ENCODE measurements around the gene NAXD.
"Not testable (repeated sequence)": the region's sequence is repeated elsewhere in the genome, so short reads cannot be mapped to it uniquely, and the experiment has no call there.

Gene NAXD

DNA sequence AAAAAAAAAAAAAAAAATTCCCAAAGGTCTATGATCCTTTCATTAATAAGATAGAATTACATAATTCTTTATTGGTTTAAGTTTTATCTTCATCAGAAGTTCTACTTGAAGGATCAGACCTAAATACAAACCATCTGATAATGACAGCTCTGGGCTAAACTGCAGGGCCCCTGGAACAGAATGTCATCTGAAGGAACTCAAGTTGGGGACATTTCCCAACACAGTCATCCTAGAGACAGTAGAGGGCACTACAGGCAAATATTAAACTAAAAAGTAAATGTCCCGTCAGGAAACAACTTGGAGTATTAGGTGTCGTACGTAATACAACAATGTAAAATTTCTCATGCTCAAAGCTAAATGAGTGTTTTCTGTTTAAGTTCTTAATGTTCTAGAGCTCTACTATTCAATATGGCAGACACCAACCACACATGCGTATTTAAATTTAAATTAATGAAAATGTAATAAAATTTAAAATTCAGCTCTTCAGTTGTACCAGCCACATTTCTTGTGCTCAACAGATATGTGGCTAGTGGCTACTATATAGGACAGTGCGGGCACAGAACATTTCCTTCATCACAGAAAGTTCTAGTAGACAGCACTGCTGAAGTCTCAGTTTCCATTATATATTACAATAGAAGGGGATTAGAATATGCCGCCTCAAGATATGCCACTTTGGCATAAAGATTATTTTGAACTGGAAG, 21.8 kb upstream of the NAXD start:
- DNase-seq (ENCODE audit: low read depth in 3 of 3): no peak

DNA sequence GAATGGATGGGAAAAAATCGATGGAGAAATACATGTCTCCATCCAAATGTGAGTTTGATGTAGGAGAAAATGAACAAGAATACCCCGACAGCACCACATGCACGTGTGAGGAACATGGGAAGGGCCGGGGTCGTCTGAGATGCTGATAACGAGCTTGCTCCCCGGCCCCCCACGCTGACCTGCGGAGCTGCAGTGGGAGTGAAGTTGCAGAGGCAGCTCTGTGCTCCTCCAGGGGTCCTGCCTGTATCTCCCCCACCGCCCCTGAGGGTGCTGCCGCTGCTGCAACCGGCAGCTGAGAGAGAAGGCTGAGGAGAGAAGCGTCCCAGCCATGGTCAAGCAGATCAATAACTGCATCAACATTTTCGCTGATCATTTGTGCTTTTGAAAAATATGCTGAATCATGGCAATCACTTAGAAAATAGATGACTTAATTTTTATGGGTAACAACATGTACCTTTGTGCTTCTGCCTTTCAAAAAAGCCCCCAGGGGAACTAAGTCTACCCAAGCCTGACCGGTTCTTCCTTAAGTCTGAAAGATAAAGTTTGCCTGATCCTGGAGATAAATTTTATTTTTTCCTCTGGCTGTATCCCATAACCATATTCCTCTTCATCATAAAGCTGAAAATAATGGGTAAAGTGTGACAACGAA, 18.2 kb upstream of the NAXD start:
- DNase-seq (ENCODE audit: low read depth in 3 of 3): no peak

DNA sequence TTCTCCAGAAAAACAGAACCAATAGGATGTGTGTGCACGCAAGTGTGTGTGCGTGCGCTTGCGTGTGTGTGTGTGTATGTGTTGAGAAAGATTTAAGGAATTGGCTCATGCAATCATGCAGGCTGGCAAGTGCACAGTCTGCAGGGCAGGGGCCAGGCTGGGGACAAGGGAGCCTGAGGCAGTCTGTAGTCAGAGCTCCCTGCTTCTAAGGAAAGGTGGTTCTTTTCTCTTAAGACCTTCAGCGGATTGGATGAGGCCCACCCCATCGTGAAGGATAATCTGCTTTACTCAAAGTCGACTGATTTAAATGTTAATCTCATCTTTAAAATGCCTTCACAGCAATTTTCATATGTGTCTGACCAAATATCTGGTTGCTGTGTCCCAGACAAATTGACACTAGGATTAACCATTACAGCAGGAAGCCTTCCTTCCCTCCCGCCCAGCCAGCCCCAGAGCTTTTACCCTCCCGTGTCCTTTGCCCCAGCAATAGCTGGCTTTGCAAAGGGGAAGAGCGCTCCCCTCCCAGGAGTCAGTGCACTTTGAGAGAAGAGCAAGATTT, 15.0 kb upstream of the NAXD start:
- no peak for DNase-seq (ENCODE audit: low read depth in 3 of 3)

DNA sequence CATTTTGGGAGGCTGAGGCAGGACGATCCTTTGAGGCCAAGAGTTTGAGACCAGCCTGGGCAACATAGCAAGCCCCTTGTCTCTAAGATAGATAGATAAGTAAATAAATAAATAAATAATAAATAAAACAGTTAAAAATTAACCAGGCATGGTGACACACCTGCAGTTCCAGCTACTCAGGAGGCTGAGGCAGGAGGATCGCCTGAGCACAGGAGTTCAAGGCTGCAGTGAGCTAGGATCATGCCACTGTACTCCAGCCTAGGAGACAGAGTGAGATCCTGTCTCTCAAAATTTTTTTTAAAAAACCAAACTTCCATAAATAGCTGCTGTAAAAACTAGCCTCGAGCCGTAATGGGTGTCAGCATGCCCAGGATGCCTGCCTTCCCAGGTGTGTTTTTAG, 14.4 kb upstream of the NAXD start:
- no peak for DNase-seq (ENCODE audit: low read depth in 3 of 3)

DNA sequence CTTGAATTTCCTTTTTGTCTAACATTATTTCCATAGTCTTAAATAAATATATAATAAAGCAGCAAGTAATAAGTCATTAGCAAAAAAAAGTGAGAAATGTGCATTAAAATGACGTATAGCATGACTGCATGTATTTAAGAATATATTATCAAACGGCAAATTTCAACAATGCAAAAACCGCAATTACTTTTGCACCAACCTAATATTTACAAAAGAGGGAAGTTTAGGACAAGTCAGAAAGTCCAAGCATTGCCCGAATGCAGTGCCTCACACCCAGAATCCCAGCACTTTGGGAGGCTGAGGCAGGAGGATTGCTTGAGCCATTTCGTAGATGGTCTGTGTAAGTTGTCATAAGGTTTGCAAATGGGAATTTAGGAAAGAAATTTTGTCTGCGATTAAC, 10.2 kb upstream of the NAXD start:
- DNase-seq (ENCODE audit: low read depth in 3 of 3): no peak

DNA sequence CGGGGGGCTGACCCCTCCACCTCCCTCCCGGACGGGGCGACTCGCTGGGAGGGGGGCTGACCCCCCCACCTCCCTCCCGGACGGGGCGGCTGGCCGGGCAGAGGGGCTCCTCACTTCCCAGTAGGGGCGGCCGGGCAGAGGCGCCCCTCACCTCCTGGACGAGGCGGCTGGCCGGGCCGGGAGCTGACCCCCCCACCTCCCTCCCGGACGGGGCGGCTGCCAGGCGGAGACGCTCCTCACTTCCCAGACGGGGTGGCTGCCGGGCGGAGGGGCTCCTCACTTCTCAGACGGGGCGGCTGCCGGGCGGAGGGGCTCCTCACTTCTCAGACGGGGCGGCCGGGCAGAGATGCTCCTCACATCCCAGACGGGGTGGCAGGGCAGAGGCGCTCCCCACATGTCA, 9.1 kb upstream of the NAXD start:
- DNase-seq (ENCODE audit: low read depth in 3 of 3): not testable (repeated sequence)

DNA sequence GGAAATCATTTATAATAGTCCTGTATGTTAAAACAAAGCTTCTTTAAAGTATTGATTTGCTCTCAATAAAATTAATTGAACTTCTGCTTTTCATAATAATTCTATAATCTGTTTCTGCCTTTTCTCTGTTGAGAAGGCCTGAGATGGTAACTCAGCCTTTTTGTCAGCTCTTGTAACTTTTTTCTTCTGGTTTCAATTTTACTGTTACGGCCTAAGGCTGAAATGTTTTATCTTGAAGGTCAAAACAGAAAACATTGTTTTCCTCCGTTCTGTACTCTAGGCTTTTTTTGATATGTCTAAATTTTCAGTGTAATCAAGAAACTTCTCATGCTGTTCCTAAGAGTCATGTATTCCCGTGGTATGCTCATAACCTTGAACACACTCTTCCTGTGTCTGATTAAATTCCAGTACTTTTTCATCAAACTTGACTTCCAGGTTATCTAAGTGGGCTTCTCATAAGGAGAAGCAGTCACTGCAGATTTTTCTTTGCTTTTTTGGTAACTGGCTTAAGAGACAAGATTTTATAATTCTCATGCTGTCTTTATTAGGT, 7.6 kb upstream of the NAXD start:
- DNase-seq (ENCODE audit: low read depth in 3 of 3): no peak

DNA sequence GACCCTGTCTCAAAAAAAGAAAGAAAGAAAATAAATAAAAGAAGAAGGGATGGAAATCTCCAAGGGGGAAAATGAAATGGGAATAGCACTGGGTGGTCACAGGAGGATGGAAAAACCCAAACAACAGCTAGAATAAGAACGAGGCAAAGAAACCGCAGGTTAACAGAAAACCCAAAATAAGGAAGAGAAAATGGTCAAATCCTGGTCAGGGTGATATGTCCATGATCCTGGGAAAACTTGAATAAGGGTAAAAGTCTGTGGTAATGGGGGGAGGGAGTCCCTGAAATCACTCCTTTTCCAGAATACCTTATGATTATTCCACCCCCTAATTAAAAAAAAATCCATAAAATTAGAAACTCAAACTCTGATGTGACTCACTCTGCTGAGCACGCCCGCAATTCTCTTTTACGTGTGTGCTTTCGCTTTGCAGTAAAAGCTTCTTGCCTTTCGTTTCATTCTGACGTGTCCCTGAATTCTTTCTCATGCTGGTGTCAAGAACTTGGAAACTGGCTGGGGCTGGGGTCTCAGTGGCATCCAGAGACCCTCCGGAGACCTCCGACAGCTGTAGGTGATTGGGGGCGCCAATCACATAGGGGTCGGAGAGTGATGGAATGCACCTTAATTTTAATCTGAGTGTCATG, 4.3 kb upstream of the NAXD start:
- no peak for DNase-seq (ENCODE audit: low read depth in 3 of 3)

DNA sequence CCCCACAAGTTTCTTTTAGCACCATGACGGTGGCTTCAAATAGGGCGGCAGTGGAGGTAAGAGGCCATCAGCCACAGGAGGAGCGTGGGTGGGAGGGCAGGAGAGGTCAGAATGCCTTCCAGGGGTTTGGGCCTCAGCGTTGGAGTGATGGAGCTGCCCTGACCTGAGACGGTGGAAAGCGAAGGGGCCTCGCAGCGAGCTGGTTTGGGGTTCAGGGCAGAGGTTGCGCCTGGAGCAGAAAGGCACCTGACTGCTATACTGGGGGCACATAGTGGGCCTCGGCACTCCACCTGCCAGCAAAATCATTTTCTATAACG, 382 bp upstream of the NAXD start:
- DNase-seq (ENCODE audit: low read depth in 3 of 3): no peak

DNA sequence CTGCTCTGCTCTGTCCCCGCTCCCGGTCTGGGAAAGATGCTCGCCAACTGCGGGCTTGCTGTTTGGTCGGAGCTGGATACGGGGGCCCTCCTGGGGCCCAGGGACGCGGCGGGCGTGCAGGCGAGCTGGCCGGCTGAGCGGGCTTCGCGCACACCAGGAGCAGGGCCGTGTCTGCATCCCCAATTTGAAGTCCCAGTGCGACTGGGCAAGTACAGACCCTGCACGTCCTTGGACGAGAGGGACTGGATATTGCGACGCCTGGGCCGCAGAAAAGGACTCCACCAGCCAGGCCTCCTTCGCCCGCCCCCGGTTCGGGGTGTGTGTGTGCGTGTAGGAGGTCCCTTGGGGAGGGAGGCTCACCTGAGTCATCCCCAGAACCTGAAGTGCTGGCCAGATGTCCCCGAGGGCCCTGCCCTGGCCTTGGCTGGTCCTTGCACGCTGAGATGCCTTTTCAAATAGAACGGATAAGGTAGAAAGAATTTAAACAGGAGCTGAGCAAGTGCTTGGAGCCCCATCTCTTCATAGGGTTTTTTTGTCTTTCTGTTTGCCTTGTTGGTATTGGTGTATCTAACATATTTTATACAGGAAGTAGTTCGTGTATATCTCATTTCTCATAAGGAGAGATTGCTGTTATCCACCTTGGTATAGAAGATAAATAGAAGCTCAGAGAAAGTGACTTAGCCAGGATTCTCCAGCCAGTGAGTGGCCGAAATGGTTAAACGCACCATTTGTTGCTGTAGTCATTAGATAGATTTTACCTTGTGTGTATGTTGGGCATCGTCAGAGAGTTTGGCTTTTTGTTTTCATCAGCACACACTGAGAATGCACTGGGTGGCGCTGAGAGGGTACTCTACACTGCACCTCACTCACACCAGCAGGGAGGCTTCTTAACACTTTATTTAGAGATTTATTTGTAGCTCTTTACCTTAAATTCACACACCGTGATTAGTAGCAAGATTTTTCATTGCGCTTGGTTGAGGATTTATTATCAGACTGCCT, 1.1 kb downstream of the NAXD start:
- peak; percentile 14 to 44 (median 14) for DNase-seq (ENCODE audit: low read depth in 3 of 3)

DNA sequence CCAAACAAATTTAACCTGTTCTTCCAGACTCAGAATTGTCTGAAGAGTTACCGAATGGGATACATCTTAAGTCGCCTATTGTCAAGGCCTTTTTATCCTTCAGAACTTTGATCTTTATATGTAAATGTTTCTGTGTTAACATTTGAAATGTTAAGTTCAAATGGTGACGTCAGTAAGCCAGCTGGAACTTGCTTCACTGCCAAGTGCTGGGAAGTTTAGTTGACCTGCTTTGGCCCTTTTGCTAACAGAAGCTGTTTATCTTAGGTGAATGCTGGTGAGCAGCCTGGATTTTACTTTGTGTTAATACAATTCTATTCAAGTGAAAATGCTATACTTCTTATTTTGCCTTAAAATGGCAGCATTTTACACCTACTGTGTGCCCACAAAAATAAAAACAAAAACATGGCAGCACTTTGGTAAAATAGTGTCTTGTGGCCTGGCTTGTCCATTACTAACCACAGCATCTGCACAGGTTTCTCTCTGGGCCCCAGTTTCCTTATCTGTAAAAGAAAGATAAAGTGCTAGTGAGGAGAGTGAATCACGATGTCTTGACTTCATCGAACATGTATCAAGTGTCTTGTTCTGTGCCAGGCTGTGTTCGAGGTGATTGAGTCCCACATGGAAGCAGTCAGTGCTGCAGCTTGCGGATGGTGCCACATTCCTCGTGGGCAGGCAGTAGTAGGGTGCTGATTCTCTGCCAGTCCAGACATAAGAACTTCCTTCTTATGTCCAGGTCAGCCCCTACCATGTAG, 2.2 kb downstream of the NAXD start:
- DNase-seq (ENCODE audit: low read depth in 3 of 3): no peak

DNA sequence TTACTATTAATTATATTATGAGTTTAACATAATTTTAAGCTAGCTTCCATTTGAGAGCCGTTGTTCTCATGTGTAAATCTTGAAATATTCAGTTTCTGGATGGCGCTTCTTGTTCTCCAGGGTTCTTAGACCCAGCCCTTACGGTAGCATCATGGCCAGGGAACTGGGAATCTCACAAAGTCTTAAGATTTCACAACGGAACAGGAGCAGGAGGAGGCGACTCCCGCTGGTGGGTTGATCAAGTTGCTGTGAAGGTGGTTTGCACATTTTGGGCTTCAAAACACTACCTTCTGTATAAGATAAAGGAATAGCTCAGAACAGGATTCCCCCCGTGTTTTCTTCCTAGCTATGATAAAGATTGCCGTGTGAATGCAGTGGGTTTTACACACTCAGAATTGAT, 2.8 kb downstream of the NAXD start:
- no peak for DNase-seq (ENCODE audit: low read depth in 3 of 3)

DNA sequence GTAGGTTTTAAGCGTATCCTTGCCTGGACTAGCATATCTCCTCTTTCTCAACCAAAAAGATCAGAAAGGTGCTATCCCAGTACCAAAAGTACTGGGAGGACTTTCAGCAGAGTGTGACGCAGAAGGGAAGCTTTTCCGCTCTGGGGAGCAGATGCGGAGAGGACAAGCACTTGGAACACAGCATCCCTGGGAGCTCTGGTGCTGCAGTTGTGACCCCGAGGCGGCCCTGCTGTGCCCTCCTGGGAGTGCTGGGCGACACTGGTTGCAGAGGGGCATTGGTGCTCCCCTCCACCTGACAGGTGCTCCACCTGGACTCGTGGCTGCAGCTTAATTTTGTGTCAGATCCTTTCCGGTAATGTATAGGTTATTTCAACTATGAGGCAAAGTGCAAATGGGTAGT, 3.4 kb downstream of the NAXD start:
- DNase-seq (ENCODE audit: low read depth in 3 of 3): no peak

DNA sequence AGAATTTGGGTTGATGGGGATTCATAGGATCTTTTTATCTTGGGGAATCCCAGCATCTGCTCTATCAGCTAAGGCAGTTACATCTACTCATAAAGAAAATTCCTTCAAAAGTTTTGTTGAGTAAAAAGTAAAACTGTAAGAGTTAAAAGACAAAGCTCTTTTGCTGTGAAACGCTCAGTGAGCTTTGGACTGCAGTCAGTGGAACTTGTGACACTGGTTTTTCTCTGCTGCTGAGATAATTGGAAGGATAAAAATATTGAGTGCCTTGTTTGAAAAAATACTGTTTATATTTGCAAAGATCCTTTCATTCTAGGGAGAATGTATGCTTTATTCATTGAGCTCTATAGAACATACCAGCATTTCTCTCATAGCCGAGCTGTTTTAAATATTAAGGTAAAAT, 5.3 kb downstream of the NAXD start:
- no peak for DNase-seq (ENCODE audit: low read depth in 3 of 3)

DNA sequence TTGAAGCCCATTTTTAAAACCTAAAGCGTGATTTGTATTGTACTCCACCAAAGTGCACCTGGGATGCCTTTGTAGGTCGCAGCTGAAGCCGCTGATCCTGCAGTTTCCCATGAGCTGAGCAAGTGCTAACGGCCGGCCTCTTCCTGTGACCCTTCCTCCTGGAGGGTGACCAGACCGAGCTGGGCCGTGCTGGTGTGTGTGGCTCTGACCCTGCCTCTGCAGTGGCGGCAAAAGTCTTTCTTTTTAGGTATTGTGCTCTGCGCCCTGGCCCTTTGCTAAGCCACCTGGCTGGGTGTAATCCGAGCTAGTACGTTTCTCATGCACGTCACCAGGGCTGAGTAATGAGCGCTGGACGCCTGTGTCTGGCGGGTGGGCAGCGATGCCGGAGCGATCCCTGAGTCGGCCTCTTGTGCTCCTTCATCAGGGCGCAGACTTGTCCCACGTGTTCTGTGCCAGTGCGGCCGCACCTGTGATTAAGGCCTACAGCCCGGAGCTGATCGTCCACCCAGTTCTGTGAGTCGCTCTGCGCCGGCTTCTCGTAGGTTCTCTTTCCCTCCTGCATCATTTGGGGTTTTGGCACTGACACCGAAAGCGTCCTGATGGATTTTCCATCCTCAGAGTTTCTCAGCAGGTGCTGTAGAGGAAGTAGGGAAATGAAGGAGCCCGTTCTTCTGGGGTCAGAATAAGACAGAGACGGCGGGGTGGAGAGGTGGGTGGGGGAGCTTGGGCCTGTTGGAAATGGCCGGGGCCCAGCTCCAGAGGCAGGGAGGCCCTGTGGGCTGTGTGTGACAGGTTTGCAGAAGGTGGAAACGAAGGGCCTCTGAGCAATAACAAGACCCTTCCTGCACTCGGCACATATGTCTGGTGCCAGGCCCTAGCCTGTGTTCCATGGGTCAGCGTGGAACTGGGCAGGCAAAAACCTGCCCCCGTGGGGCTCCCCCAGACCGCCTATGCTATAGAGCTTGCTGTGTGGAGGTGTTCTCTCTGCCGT, 9.7 kb downstream of the NAXD start:
- no peak for DNase-seq (ENCODE audit: low read depth in 3 of 3)

DNA sequence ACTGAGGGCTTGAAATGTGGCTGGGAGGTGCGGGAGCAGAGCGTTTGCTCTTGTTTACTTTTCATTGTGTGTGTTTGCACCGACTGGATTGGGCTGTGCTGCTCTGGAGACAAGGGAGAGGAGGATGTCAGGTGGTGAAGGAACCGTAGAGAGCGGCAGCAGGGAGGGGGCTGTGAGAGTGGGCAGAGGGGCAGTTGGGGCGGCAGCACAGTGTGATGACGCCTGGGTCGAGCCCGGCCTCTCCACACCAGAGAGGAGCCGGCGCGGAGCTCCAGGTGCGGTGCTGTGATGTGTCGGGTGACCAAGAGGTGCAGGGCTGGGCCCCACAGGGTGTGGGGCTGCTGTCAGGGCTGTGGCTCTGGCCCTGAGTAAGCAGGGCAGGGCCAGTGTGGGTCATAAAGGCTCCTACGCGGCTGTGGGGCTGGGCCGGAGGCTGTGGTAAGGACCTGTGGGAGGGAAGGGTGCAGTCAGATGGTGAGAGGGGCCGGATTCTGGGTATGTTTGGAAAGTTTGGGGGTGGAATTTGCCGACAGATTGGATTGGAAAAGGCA, 10.5 kb downstream of the NAXD start:
- DNase-seq (ENCODE audit: low read depth in 3 of 3): no peak

DNA sequence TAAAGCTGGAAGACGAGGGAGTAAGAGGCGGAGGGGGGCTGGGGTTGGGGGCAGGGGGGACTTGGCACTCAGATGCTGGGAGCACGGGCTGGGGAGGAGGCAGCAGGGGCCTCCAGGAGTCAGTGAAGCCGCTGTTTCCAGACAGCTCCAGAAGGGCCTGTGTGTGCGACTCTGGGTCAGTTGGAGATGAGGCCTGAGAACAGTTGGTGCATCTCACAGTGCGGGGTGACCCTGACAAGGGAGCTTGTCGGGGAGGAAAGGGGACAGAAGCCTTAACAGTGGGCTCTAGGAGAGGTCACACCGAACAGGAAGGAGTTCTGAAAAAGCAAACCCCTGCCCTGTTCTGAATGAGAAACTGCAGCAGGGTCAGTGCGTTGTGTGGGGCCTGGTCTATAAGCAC, 11.2 kb downstream of the NAXD start:
- DNase-seq (ENCODE audit: low read depth in 3 of 3): no peak

DNA sequence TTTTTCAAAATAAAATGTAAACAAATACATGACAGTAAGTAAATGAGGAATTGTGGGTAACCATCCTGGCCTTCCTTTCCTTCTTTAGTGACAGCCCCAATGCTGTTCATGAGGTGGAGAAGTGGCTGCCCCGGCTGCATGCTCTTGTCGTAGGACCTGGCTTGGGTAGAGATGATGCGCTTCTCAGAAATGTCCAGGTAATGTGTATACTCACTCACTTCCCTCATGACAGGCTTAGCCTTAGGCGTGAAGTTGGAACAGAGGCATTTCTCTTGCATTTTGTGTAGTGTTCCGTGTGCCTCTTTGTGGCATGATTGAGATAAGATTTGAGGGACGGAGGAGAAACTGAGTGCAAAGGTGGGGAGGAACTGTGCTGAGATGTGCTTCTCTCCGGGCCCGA, 12.0 kb downstream of the NAXD start:
- DNase-seq (ENCODE audit: low read depth in 3 of 3): no peak

DNA sequence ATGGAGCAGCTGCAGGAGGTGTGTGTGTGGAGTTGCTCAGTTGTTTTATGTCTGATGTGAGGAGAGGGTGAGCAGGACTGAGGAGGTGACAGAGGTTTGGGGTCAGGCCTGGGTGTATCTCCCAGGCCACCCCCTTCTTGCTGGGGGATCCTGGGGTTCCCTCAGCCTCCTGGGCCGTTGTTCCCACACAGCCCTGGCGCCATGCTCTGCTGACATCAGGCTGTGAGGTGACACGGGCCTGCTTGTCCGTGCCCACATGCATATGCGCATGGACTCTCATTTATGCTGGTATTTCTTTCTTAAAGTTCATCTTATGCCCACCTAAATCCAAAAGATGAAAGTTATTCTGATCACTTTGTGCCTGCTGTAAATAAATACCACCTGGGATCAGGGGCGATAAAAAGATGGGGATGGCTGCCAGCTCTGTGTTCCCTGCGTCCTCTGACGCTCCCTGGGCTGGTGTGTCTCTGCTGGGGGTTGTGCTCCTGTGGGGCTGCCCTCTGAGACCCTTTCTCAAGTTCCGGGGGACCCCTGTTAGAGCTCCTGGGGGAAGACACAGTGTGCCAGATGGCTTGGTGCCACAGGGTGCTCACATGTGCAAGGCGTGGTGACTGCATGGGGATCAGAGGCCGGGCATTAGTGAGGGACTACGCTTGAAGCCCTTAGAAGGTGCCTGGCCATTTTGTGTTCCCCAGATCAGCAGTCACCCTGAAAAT, 12.6 kb downstream of the NAXD start:
- no peak for DNase-seq (ENCODE audit: low read depth in 3 of 3)
